Choroid plexus epithelial cell (primary cell): ENCODE measurements around the gene PSMB1.

ENCODE experiments used
- DNase-seq: peaks from one replicate; pipeline ENCODE4 v3.0.0-alpha.2; 2010; ENCODE audit warnings: low read depth
- H3K4me3 ChIP-seq: 2 replicates; pipeline ENCODE4 v1.5.1; 2011; ENCODE audit warnings: low read depth, mild to moderate bottlenecking, control low read depth, low read length, moderate library complexity
- CTCF ChIP-seq: conservative IDR thresholded peaks from 2 replicates; pipeline ENCODE4 v1.5.1; 2011; ENCODE audit warnings: low read depth, mild to moderate bottlenecking, control low read depth, inconsistent platforms, low read length, moderate library complexity

Gene PSMB1

GRCh38 chr6:170555305-170555704, 2.2 kb upstream of the PSMB1 start:
- peak overlapping the region; percentile 93 for H3K4me3 ChIP-seq
- no peak for DNase-seq
- TF ChIP-seq CTCF, result no peak

GRCh38 chr6:170554796-170555137, 1.7 kb upstream of the PSMB1 start:
- no peak for DNase-seq
- peak overlapping the region; percentile 93 for H3K4me3 ChIP-seq
- TF ChIP-seq CTCF, result no peak

- H3K4me3 ChIP-seq, result peak within 1 kb of the TSS; percentile 93
- DNase-seq, result peak; percentile 99
Observed at GRCh38 chr6:170554013-170554795, 1.1 kb upstream of the PSMB1 start, which contains the start of gene TBP. Gene TBP, plus strand, starts transcription at chr6:170554369. Its CDS starts 2,661 bp downstream, at chr6:170557030.

GRCh38 chr6:170553534-170554012, 466 bp upstream of the PSMB1 start:
- DNase-seq, result peak; percentile 68

More at GRCh38 chr6:170554013-170554795, 1.1 kb upstream of the PSMB1 start, which contains the start of gene TBP:
- TF ChIP-seq CTCF, result no peak

GRCh38 chr6:170545405-170545804, 7.7 kb downstream of the PSMB1 start:
- DNase-seq, result peak; percentile 41
- H3K4me3 ChIP-seq, result no peak overlapping the region
- TF ChIP-seq CTCF, result no peak

More at GRCh38 chr6:170553534-170554012, 466 bp upstream of the PSMB1 start:
- no peak for TF ChIP-seq CTCF
- peak overlapping the region; percentile 93 for H3K4me3 ChIP-seq

- H3K4me3 ChIP-seq, result no peak overlapping the region
- DNase-seq, result peak; percentile 86
- no peak for TF ChIP-seq CTCF
Observed at GRCh38 chr6:170542031-170542719, 10.9 kb downstream of the PSMB1 start.
